Activated CD8-positive, alpha-beta memory T cell treated with anti-CD3 and anti-CD28 coated beads for 1 hour (primary cell): ENCODE measurements around the gene EAF1.
"Not testable (repeated sequence)": the region's sequence is repeated elsewhere in the genome, so short reads cannot be mapped to it uniquely, and the experiment has no call there.

Source experiments
- DNase-seq, 2 donors: peaks; one replicate each; pipeline ENCODE4 v3.0.0-alpha.2; 2020; ENCODE audit warnings: low read depth in 1 of 2; ENCODE audit errors: extremely low read depth in 1 of 2

The EAF1 gene

DNA sequence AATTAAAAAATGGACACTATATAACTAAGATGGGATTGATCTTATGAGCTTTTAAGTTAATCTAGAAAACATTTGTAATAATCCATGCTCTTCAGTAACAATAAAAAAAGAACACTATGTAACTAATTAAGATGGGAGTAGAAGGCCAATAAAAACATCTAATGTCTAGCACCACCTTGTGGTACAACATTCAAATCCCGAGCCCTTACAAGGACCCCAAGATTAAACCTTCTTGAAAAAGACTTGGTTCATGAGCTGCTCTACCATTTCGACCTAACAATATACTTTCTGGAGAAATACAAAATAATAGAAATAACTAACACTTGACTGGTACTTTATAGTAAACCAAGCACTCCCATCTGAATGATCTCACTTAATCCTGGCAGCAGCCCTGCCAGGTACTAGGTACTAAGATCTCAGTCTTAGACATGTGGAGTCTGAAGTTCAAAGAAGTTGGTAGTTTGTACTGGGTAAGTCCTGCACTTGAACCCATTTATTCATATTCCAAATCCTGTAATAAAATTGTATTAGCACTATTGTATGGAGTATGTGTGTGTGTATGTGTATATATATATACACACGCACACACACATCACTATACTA lies 21.8 kb upstream of the EAF1 start:
- no peak for DNase-seq

DNA sequence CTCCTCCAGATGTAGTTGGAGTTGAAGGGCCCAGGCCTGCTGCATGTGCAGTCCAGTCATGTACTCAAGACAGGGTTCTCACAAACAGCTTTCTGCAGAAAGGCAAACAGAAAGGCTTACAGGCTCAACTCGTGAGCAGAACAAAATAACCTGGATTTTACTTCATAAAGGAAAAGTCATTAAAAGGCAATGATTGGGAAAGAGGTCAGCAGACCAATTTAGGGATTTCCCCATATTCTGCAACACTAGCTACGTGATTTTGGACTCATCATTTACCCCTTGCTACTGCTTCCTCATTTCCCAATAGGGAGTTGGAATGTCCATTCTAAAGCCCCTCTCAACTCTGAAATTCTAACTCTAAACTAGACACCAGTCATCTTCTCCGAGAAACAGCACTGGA lies 18.2 kb upstream of the EAF1 start:
- DNase-seq, result no peak

DNA sequence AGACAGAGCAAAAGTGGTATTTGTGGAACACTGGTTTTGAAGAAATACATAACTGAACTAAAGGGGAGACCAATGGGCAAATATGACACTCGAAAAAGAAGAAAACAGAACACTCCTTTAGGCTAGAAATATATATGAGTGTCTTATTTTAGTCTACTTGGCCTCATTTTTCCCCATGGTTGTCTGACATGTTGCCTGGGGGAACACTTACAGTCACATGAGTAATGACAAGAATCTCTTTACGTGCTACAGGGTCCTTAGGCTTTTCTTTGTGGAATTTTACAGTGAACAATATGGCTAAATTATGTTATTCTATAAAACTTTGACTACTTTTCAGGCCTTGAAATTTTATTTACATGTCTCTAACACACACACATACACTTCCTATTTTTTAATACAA lies 17.6 kb upstream of the EAF1 start:
- DNase-seq, result no peak

DNA sequence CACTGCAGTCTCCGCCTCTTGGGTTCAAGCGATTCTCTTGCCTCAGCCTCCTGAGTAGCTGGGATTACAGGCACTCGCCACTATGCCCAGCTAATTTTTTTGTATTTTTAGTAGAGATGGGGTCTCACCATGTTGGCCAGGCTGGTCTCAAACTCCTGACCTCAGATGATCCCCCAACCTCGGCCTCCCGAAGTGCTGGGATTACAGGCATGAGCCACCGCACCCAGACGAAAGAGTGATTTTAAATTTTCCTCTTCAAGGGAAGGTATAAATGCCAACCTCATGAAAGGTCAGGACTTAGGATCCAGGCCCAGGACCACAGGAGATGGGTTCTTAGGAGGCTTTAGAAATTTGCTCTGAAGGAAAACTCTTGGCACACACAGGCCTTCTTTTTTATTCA lies 16.4 kb upstream of the EAF1 start:
- not testable (repeated sequence) for DNase-seq

DNA sequence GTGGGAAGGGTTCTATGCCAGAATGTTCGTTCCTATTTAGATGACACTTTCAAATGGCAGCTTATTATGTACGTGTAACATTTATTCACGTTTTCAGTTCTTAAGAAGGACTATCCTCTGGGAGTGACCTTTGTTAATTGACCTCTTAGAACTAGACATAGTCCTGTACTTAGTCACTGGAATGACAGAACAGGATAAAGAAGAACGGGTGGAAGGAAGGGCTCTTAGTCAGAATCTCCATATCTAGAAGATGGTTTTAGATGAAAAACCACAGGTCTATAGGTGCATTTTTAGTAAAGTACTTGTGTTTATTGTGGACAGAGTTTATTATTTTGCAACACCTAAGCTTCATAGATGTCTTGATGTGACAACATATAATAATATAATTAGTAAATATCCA lies 6.5 kb upstream of the EAF1 start:
- no peak for DNase-seq

DNA sequence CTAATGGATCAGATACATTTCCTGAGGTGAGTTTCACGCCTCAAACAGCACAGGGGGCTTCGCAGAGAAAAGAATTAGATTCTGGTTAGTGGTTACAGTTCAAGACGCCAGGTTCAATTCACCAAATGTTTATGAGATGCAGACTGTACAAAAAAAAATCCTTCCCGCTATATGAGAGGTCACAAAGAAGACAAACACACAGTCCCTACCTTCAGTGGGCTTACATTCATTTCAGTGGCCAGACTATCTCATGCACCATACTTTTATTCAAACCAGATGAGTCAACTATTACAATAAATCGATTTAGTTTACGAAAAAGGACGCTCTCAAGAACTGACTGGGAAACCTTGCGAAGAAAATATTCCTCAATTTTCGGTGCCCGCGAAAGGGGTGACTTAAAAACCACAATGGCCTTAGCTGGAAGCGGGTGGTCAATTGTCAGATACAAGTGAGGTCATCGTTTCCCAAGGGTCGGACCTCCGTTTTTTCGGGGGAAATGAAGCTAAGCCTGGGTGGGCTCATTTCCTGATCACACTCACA lies 749 bp upstream of the EAF1 start:
- DNase-seq, result no peak

DNA sequence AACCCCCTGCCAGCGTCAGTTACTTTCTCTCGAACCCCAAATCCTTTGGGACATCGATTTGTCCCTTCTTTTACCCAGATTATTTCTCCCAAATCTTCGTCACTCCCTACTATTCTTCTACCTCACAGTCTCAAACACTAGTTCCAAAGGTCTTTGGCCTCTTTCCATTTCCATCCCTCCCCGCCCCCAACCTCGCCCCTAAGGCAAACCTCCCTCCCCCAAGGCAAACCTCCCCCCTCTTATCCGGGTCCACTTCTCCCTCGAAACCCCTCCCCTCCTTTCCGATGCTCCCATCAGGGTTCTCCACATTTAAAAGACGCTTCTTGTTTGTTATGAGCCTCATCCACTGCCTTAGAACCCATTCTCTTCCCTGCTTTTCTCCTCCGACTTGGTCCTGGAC lies 583 bp downstream of the EAF1 start:
- no peak for DNase-seq

DNA sequence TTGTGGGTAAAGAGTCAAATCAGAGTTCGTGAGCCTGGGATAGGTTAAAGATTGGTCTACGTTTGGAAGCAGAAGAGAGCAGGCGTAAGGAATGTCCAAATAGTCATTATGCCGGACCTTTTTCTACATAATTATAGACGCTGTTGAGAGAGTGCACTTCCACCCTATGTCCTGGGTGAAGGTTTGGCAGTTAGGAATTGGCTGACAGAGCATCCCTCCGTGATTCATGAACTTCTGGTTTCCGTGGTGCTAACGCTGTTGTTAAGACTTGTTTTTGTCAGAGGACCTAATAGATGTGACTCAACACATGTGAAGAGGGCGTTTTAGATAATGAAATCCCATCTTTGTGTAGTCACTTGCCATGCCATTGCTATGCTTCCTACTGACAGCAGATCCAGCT lies 1.1 kb downstream of the EAF1 start:
- DNase-seq, result no peak

DNA sequence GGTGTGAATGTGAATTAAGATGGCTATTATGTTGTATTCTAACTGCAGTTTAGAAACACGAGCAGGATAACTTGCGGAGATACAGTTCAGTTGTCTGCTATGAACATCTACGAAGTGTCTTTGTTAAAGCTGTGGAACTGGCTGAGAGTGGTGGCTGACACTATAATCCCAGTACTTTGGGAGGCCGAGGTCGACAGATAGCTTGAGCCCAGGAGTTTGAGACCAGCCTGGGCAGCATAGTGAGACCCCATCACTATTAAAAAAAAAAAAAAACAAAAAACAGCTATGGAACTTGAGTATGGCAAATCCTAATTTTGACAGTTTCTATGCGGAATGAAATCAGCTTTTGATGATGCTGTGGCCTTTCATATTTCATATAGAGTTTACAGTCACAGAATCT lies 1.7 kb downstream of the EAF1 start:
- no peak for DNase-seq

DNA sequence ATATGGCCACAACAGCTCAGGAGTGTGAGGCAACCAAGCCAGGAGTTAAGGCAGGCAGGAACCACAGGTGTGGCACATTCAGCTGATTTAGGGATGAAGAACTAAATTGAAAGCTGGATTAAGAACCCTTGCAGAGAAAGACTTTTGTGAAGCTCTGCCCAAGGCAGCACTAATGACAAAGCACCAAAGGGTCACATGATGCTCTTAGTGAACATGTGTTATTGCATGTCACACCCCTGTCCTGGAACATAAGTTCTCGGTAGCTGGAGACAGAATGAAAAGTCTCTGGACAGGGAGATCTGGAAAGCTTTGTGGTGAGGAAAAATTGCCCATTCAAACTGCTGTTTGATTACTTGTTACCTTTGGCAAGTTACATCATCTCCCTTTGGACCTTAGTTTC lies 3.2 kb downstream of the EAF1 start:
- DNase-seq, result no peak

DNA sequence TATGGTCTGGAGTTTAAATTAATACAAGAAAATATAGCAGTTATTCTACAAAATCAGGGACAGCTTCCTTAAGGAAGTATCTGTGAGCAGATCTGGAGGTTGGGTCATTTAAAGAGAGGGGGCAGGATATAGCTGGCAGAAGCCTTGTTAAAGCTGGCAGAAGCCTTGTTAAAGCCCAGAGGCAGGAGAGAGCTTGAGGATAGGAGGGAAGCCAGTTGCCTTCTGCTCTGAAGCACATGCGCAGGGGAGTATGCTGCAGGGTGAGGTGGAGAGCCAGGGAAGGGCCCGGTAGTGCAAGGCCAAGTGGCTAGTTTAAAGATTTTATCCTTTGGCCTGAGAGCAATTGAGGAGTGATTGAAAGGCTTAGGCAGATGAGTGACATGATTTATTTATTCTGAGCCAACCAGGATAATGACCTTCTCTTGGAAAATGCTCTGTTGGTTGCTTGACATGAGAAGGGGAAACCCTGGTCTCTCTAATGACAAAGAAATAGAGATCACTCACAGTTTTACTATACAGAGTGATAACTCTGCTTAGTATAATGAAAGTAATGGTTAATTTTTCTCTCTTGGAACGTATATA lies 3.9 kb downstream of the EAF1 start:
- DNase-seq, result no peak

DNA sequence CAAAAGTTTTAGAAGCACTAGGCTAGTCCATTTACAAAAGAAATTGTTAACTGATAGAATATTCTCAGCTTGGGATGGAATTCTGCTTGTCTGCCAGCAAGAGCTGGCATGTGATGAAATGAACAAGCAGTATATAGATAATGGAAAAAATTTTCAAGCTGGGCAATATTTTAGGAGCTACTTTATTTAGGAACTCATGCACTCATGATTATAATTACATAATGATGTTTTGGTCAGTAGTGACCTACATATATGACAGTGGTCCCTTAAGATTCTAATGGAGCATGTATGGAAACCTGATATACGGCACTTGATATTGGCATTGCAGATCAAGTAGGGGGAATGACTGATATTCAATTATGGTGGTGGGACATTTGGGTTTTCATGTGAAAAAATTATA lies 6.1 kb downstream of the EAF1 start:
- no peak for DNase-seq

DNA sequence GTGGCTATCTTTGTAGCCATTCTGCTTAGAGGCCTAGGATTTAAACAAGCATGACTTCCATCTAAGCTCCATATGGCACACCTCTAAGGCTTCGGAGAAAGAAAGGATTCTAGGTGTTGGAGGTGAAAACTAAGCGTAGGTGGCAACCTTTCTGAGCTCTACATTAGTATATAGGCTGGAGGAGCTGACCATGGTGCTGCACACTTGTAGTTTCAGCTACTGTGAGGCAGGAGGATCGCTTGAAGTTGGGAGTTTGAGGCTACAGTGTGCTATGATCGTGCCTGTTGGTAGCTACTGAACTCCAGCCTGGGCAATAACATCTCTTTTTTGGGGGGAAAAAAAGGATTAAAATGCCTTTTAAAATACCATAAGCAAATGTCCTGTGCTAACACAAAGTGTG lies 7.4 kb downstream of the EAF1 start:
- no peak for DNase-seq

DNA sequence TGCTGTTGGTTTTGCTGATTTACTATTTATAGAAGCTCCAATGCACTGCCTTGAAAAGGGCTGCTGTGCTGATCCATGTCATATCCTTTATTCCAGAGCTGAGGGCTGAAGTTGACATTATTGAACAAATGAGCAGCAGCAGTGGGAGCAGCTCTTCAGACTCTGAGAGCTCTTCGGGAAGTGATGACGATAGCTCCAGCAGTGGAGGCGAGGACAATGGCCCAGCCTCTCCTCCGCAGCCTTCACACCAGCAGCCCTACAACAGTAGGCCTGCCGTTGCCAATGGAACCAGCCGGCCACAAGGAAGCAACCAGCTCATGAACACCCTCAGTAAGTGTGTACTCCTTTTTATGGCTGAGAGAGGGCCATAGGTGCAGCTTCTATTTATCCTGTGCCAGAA lies 8.8 kb downstream of the EAF1 start:
- DNase-seq, result no peak

DNA sequence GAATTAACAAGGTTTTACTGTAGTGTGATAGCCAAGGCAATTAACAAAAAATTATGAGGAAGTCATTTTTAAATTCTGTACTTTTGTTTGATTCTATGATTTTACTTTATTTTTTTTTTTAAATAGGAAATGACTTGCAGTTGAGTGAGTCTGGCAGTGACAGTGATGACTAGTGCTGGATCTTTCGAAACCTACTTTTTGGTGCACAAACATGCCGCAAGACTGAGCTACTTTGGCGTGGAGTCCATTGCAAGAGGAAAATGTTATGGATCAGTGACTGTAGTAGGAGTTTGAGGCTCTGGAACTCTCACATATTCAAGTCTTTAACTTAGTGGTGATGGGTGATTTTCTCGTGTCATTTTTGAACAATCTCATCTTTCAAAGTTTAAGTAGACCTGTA lies 11.6 kb downstream of the EAF1 start:
- no peak for DNase-seq

DNA sequence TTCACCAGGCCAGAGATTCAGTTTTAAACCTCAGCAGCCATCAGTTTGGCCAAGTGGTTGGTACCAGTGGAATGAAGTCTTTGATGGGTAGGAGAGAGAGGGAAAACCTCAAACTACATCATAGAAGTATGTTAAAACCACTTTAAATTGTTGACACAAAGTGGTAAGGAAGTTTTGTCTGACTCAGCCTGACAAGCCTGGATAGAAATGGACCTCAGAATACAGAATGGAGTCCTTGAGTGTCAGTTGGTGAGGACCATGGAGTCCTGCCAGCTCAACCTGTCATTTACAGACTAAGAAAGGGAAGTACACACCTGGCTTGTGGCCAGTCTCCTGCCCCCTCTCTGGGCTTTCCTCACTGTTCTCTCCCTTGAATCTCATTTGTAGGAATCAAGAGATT lies 12.1 kb downstream of the EAF1 start:
- no peak for DNase-seq

DNA sequence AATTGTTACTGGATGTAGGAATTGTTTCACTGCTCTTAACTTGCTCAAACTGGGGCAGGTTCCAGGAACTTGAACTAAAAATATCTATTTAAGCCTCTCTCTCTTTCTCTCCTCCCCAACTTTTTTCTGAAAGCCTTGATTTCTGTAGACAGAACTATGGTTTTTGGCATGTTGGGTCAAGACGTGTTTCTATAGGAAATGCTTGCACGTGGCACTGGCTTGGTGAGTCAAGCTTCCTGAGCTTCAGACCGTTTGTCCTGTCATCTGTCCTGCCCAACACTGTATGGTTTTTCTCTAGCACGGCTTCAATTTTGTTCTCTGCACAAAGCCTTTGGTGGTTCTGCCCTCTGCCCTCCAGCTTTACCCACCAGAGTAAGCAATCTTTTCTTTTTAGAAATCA lies 13.5 kb downstream of the EAF1 start:
- no peak for DNase-seq

DNA sequence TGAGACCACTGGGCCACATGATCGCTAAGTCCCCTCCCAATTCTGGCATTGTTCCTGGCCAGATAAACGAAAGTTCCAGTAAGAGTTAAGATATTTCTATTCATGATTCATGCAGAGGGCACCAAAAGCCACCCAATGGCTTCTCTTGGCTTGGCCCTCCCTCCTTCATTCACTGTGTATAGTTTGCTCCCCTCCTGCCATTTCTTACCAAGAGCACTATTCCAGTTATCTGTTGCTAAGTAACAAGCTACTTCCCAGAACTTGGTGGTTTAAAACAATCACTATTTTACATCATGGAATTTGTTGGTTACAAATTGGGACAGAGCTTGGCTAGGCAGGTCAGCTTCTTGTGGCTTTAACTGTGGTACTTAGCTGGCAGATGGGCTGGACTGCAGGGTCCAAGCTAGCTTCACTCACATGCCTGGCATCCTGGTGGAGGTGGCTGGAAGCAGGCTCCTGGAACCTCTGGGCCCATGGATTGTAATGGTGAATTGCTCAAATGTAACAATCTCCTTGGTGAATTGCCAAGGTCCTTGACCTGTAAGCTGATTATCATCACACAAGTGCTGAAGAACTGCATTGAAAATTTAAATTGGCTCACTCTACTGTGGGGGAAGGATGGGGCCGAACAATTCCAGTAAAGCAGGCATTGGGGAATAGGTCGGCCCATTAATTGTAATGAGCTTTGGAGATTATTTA lies 16.6 kb downstream of the EAF1 start:
- DNase-seq, result no peak

DNA sequence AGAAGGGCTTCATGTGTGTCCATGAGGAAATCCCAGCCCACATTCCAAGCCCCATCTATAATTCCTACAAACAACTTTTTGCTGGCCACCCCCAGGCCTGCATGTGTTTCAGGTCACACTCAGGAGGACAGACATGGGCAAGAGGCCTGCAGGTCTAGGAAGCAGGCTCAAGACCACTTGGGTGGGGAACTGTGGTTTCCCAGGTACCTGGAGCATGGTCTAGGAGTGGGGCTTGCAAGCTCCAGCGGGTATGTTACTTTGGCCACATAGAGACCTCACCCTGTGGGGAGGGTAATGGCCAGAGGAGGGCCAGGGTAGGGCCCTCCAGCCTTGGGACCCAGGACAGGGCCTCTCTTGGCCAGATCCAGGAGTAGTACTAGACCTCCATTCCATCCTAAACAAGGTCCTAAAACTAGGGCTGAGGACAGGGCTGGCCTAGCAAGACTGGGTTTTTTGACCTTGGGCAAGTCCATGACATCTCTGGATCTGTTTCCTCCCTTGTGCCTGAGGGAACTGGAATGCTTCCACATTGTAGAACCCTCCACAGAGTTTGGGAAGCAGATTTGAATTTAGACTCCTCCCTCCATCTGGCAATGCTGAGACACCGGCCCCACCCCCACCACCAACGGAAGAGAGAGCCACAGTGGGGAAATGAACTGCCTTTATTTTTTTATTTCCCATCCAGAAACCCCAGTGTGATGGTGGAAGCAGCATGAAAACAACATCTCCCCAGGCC lies 22.3 kb downstream of the EAF1 start:
- DNase-seq, result no peak

DNA sequence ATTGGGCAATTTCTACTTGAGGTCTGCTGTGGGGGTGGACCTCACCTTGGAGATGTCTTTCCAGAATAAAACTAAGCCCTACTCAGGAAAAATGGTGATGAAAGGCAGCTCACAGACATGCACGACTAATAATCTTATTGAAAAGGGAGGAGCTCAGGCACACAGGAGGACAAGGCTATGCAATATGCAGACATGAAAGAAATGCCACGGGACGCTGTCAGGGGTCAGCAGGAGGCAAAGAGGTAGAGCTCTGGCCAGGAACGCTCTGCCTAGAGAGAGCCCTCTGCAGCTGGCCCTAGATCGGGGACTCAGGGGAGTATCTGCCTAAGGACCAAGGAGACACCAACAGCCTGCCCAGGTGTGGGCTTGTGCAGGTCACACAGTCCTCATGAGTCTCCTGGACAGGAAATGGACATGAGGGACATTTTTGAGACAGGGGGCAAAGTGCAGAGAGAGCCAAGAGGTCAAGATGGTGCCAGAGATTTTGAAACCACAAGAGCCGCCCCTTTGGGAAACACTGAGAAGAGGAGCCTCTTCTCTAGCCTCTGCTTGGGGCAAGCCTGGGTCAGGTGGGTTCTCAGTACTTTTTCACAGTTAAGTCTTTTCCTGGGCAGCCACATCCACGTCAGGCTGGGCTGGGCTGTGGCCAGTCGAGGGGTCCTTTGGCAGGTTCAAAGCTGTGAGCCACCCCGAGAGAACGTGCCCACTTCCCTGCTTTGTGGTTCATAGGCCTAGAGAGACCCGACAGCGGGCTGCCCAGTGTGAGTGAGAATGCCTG lies 23.2 kb downstream of the EAF1 start:
- DNase-seq, result no peak
